ENCODE data around the gene TADA3.
A peak's percentile ranks its signal among the peaks of the same experiment; 100 is the strongest.

The TADA3 gene

GRCh38 chr3:9743548-9743947 is 48.7 kb downstream of the TADA3 start:
- no peak for TF ChIP-seq CTCF (IDR thresholded peaks at IDR 0.05)
- no peak overlapping the region for H3K27ac ChIP-seq
- no peak for DNase-seq (ENCODE audit: low spot score)
- no peak overlapping the region for H3K4me3 ChIP-seq

DNA sequence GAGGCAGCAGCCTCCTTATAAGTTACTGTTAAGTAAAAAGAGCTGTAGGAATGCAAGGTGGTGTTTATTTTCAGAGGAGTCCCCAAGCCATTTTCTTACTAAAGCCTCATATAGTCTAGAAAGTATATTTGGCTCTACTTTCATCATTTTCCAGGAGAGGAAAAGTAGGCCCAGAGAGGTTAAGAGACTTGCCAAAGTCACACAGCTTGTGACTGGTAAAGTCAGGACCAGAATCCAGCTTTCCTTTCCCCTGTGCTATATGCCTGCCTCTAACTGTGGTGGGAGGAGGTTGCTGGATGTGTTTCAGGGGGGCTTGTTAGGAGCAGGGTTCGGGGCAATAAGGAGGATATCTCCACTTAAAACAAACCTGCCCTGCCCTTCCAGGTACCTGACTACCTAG is 49.7 kb downstream of the TADA3 start:
- DNase-seq (ENCODE audit: low spot score) = no peak
- Histone ChIP-seq H3K27ac (no peak overlapping the region), H3K4me3 (no peak overlapping the region)
- no peak for TF ChIP-seq CTCF (IDR thresholded peaks at IDR 0.05)

GRCh38 chr3:9739181-9739580 is 53.1 kb downstream of the TADA3 start:
- DNase-seq (ENCODE audit: low spot score) = no peak
- TF ChIP-seq CTCF (IDR thresholded peaks at IDR 0.05) = no peak
- no peak overlapping the region for H3K4me3 ChIP-seq
- H3K27ac ChIP-seq = no peak overlapping the region

DNA sequence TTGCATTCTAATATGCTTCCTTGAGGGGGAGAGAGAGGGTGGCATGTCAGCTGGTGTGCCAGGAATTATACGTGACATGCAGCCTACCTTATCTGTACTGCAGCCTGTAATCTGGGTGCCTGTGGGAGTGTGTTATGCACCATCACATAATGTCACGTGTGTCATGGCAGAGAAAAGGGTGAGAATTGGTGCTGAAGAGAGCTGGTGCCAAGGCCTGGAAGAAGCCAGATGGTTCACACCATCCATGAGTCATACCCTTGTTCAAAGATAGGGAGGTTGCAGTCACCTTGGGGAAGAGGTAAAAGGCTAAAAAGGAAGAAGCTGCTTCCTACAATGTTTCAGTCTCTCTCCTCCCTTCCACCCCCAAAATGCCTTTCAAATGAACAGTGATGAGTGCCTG is 55.4 kb downstream of the TADA3 start:
- DNase-seq (ENCODE audit: low spot score) = no peak
- Histone ChIP-seq H3K4me3 (no peak overlapping the region), H3K27ac (no peak overlapping the region)
- TF ChIP-seq CTCF (IDR thresholded peaks at IDR 0.05) = no peak

GRCh38 chr3:9732740-9733115 is 59.5 kb downstream of the TADA3 start:
- no peak overlapping the region for H3K27ac ChIP-seq
- DNase-seq (ENCODE audit: low spot score) = no peak
- TF ChIP-seq CTCF (IDR thresholded peaks at IDR 0.05) = no peak
- H3K4me3 ChIP-seq = peak overlapping the region; percentile 98

GRCh38 chr3:9732080-9732739 is 60.1 kb downstream of the TADA3 start:
- no peak for DNase-seq (ENCODE audit: low spot score)
- no peak for TF ChIP-seq CTCF (IDR thresholded peaks at IDR 0.05)
- Histone ChIP-seq H3K27ac (peak overlapping the region; percentile 95), H3K4me3 (peak overlapping the region; percentile 98)

- peak; percentile 100 for DNase-seq (ENCODE audit: low spot score)
- TF ChIP-seq CTCF (IDR thresholded peaks at IDR 0.05) = no peak
- Histone ChIP-seq H3K27ac (peak within 1 kb of the TSS; percentile 95), H3K4me3 (peak within 1 kb of the TSS; percentile 98)
Measured at GRCh38 chr3:9731206-9732079, 60.8 kb downstream of the TADA3 start, which contains the start of gene BRPF1. BRPF1 (plus strand) TSS chr3:9731735; CDS start chr3:9734141, 2,406 bp downstream.

Measured in coronary artery (tissue), 2 donors.